Tibial nerve (tissue), 3 donors: ENCODE measurements around the gene KRTAP5-11.
A peak's percentile ranks its signal among the peaks of the same experiment; 100 is the strongest.
"Not testable (repeated sequence)": the region's sequence is repeated elsewhere in the genome, so short reads cannot be mapped to it uniquely, and the experiment has no call there.

Source experiments
- POLR2A ChIP-seq, 2 donors: fragments of 450-650 bp; IDR thresholded peaks; one replicate each; pipeline ENCODE4 v1.6.1; 2017; ENCODE audit warnings: antibody characterized with exemption in 2 of 2, mild to moderate bottlenecking in 2 of 2, moderate library complexity in 2 of 2
- TF ChIP-seq, protein P1 (sequence below), 5 experiments: fragments of 200-600 bp in 3 of 5; fragments of 450-650 bp in 2 of 5; sonication (generic) in 3 of 5; IDR thresholded peaks; one replicate each; pipeline ENCODE4 v1.5.1; 2016 to 2019; ENCODE audit warnings: antibody characterized with exemption in 5 of 5, mild to moderate bottlenecking in 3 of 5, moderate library complexity in 2 of 5

DNA sequence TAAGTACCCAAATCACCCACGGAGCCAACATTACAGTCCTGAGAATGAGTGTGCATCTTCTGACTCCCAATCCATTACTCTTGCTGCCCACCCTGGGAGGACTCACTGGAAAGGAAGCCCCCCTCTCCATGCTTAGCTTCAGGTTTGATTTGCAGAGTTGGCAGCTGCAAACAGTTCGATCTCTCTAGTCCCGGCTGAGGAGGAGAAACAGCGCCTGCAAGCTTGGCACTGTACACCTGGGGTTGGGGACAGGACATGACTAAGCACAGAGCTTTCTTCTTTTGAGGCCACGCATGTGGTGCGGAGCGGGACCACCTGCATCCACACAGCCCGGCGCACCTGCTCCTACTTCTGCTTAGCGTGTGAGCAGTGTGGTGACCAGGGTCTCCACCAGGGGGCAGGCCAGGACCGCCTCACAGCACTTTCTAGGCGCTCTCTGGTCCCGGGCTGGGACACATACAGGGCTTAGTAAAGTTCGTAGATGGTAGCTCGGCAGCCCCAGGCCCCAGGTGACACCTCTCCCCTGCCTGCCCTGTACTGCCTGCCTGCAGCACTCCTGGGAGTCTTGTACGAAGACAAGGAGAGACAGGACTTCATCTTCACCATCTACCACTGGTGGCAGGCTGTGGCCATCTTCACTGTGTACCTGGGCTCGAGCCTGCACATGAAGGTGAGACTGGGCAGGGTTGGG lies 22.3 kb upstream of the KRTAP5-11 start:
- TF ChIP-seq, protein P1, sequence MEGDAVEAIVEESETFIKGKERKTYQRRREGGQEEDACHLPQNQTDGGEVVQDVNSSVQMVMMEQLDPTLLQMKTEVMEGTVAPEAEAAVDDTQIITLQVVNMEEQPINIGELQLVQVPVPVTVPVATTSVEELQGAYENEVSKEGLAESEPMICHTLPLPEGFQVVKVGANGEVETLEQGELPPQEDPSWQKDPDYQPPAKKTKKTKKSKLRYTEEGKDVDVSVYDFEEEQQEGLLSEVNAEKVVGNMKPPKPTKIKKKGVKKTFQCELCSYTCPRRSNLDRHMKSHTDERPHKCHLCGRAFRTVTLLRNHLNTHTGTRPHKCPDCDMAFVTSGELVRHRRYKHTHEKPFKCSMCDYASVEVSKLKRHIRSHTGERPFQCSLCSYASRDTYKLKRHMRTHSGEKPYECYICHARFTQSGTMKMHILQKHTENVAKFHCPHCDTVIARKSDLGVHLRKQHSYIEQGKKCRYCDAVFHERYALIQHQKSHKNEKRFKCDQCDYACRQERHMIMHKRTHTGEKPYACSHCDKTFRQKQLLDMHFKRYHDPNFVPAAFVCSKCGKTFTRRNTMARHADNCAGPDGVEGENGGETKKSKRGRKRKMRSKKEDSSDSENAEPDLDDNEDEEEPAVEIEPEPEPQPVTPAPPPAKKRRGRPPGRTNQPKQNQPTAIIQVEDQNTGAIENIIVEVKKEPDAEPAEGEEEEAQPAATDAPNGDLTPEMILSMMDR (IDR thresholded peaks at IDR 0.05) = peak in 2 of 5 experiments; percentile 18 to 22
- TF ChIP-seq POLR2A (IDR thresholded peaks at IDR 0.05) = not testable (repeated sequence)
